Fibroblast of villous mesenchyme (primary cell): ENCODE data around the gene HIVEP3. TPM values are rescaled to one million over a fixed set of nuclear protein-coding genes. Genes with fewer than 3 reads are reported as not detected.

ENCODE experiments used
- DNase-seq: peaks from one replicate; pipeline ENCODE4 v3.0.0-alpha.2; 2010; ENCODE audit warnings: low read depth
- H3K4me3 ChIP-seq: 2 replicates; pipeline ENCODE4 v1.5.1; 2011; ENCODE audit warnings: low read depth, mild to moderate bottlenecking, low read length
- CTCF ChIP-seq: IDR thresholded peaks from 2 replicates; pipeline ENCODE4 v1.5.1; 2012; ENCODE audit warnings: low read depth, mild to moderate bottlenecking, low read length; ENCODE audit not compliant: insufficient read depth
- total RNA-seq: library from RNA; depleted of rRNA; stranded (reverse); fragments of >200 nt; gene quantifications from 2 replicates; pipeline ENCODE4 v1.2.3, GENCODE V29; 2012

Gene HIVEP3
- total RNA-seq, 1 donor: 0.86 TPM

- no peak for DNase-seq
- no peak overlapping the region for H3K4me3 ChIP-seq
- no peak for TF ChIP-seq CTCF
These were observed 58.0 kb downstream of the HIVEP3 start for GRCh38 chr1:41860771-41861170.

GRCh38 chr1:41860214-41860613, 58.5 kb downstream of the HIVEP3 start:
- TF ChIP-seq CTCF: no peak
- DNase-seq: no peak
- H3K4me3 ChIP-seq: no peak overlapping the region

GRCh38 chr1:41859686-41860085, 59.0 kb downstream of the HIVEP3 start:
- H3K4me3 ChIP-seq: no peak overlapping the region
- no peak for DNase-seq
- no peak for TF ChIP-seq CTCF

GRCh38 chr1:41856944-41857285, 61.8 kb downstream of the HIVEP3 start:
- H3K4me3 ChIP-seq: no peak overlapping the region
- no peak for DNase-seq
- TF ChIP-seq CTCF: no peak

GRCh38 chr1:41856151-41856943, 62.4 kb downstream of the HIVEP3 start:
- TF ChIP-seq CTCF: no peak
- no peak for DNase-seq
- no peak overlapping the region for H3K4me3 ChIP-seq

GRCh38 chr1:41855713-41856112, 63.0 kb downstream of the HIVEP3 start:
- TF ChIP-seq CTCF: no peak
- no peak overlapping the region for H3K4me3 ChIP-seq
- DNase-seq: no peak

- no peak for DNase-seq
- H3K4me3 ChIP-seq: no peak overlapping the region
- TF ChIP-seq CTCF: no peak
These were observed 64.8 kb downstream of the HIVEP3 start for GRCh38 chr1:41853907-41854306.
